ENCODE data around the gene MYLK2.
"Not testable (repeated sequence)": the region's sequence is repeated elsewhere in the genome, so short reads cannot be mapped to it uniquely, and the experiment has no call there.

MYLK2 gene

GRCh38 chr20:31808481-31808880 lies 10.7 kb upstream of the MYLK2 start:
- no peak for TF ChIP-seq CTCF (IDR thresholded peaks at IDR 0.05; ENCODE audit: extremely low read depth, missing control alignments)
- no peak for DNase-seq (ENCODE audit: low spot score)

GRCh38 chr20:31809661-31810060 lies 9.5 kb upstream of the MYLK2 start:
- no peak for TF ChIP-seq CTCF (IDR thresholded peaks at IDR 0.05; ENCODE audit: extremely low read depth, missing control alignments)
- DNase-seq (ENCODE audit: low spot score): no peak

GRCh38 chr20:31811198-31811597 lies 8.0 kb upstream of the MYLK2 start:
- no peak for DNase-seq (ENCODE audit: low spot score)
- no peak for TF ChIP-seq CTCF (IDR thresholded peaks at IDR 0.05; ENCODE audit: extremely low read depth, missing control alignments)

GRCh38 chr20:31811796-31812728 lies 7.1 kb upstream of the MYLK2 start:
- TF ChIP-seq CTCF (IDR thresholded peaks at IDR 0.05; ENCODE audit: extremely low read depth, missing control alignments): no peak
- DNase-seq (ENCODE audit: low spot score): no peak

GRCh38 chr20:31813611-31814010 lies 5.5 kb upstream of the MYLK2 start:
- DNase-seq (ENCODE audit: low spot score): no peak
- no peak for TF ChIP-seq CTCF (IDR thresholded peaks at IDR 0.05; ENCODE audit: extremely low read depth, missing control alignments)

GRCh38 chr20:31814142-31814541 lies 5.0 kb upstream of the MYLK2 start:
- not testable (repeated sequence) for DNase-seq (ENCODE audit: low spot score)

GRCh38 chr20:31815408-31816188 lies 3.6 kb upstream of the MYLK2 start:
- peak; percentile 4 for DNase-seq (ENCODE audit: low spot score)
- no peak for TF ChIP-seq CTCF (IDR thresholded peaks at IDR 0.05; ENCODE audit: extremely low read depth, missing control alignments)
